Heart left ventricle (tissue), 16 donors: ENCODE measurements around the gene ARMC5. TPM values are rescaled to one million over a fixed set of nuclear protein-coding genes. Genes with fewer than 3 reads are reported as not detected.
"Not testable (repeated sequence)": the region's sequence is repeated elsewhere in the genome, so short reads cannot be mapped to it uniquely, and the experiment has no call there.

Experiments
- ATAC-seq, 4 donors: fragments of 200-7000 bp; cut with Tn5 transposase; one replicate each; pipeline ENCODE4 v1.9.1; 2020 to 2022; ENCODE audit warnings: moderate library complexity in 4 of 4, mild to moderate bottlenecking in 3 of 4, moderate number of reproducible peaks in 1 of 4
- DNase-seq, 5 donors: peaks; one replicate each; pipeline ENCODE4 v3.0.0-alpha.2; 2020
- H3K27ac ChIP-seq, 12 donors: fragments of 200-600 bp; sonication (generic) in 4 of 12; one replicate each; pipeline versions ENCODE4 v1.5.0 to v1.8.0; 2016 to 2022; ENCODE audit warnings: mild to moderate bottlenecking in 2 of 12
- H3K27me3 ChIP-seq, 9 donors: fragments of 200-600 bp; sonication (generic) in 2 of 9; one replicate each; pipeline versions ENCODE4 v1.5.1 to v1.8.0; 2016 to 2022; ENCODE audit warnings: mild to moderate bottlenecking in 3 of 9
- H3K36me3 ChIP-seq, 9 donors: fragments of 200-600 bp; sonication (generic) in 2 of 9; one replicate each; pipeline versions ENCODE4 v1.5.0 to v1.8.0; 2018 to 2022; ENCODE audit warnings: mild to moderate bottlenecking in 2 of 9
- H3K4me1 ChIP-seq, 12 donors: fragments of 200-600 bp; sonication (generic) in 4 of 12; one replicate each; pipeline versions ENCODE4 v1.5.0 to v1.8.0; 2016 to 2022; ENCODE audit warnings: mild to moderate bottlenecking in 3 of 12
- H3K4me3 ChIP-seq, 12 donors: fragments of 200-600 bp; sonication (generic) in 4 of 12; one replicate each; pipeline versions ENCODE4 v1.5.0 to v1.8.0; 2017 to 2022; ENCODE audit warnings: mild to moderate bottlenecking in 9 of 12, moderate library complexity in 4 of 12
- H3K9me3 ChIP-seq, 12 donors: fragments of 200-600 bp; sonication (generic) in 4 of 12; one replicate each; pipeline versions ENCODE4 v1.5.0 to v1.8.0; 2016 to 2022; ENCODE audit warnings: mild to moderate bottlenecking in 1 of 12
- CTCF ChIP-seq, 12 donors: fragments of 200-600 bp; sonication (generic) in 4 of 12; IDR thresholded peaks; one replicate each; pipeline versions ENCODE4 v1.5.0 to v1.8.0; 2018 to 2022; ENCODE audit warnings: antibody characterized with exemption in 12 of 12, mild to moderate bottlenecking in 5 of 12
- POLR2A ChIP-seq, 2 donors: fragments of 450-650 bp; IDR thresholded peaks; one replicate each; pipeline ENCODE4 v1.6.1; 2017; ENCODE audit warnings: antibody characterized with exemption in 2 of 2, mild to moderate bottlenecking in 2 of 2, moderate library complexity in 2 of 2
- WGBS, 4 donors: extraction: QIAGEN DNeasy Blood & Tissue Kit in 2 of 4; methylation state at CpG; one replicate each; pipeline versions ENCODE4 v1.1.5 to v1.1.7; 2013 to 2018; 5-methylcytosine and 5-hydroxymethylcytosine counted together
- intact Hi-C, 10 donors: fragments of 100-400 bp; cut with DNase I; formaldehyde crosslinking; loops; one replicate each; pipeline versions ENCODE4 v1.11.1 to v1.14.2; 2022
- polyA plus RNA-seq, 2 donors: library from polyadenylated mRNA; stranded (reverse); fragments of 200-250 nt; gene quantifications; one replicate each; pipeline ENCODE4 v1.2.3, GENCODE V29; 2013
- total RNA-seq, 9 donors: library from RNA; depleted of rRNA in 2 of 9; stranded (reverse); fragments of >200 nt in 2 of 9; fragmentation: NEBNext Ultra II Directional in 3 of 9; extraction: Animal tissue kit (Norgen Biotek cat#: 25700) in 3 of 9; gene quantifications; one replicate each; pipeline versions ENCODE4 v1.1.0 to v1.2.4, GENCODE V29; 2016 to 2023
- donor health status: ischemic (EF 13 %, LVEDD 7.1; RV severe dilation, severe dysfunction).
- donor health status: healthy with polysubstance abuse.
- donor health status: DM: no; HTN: yes; CAD: no.
- donor health status: DM: no; HTN: no; CAD: no.
- donor health status: ischemic (EF 25% LVEDD 6.9; RV normal size, moderate dysfunction).
- donor health status: ischemic (EF 25% LVEDD 5.7; RV mildly dilated, moderate dysfunction).
- donor health status: healthy.
- donor health status: DM: yes; HTN: yes; CAD: no.
- donor health status: ischemic (EF 35%, LVEDD 5.7; RV mildly dilated, moderate dysfunction).
- donor health status: nonischemic (EF 11% LVEDD 7.7; RV severe dilation, severe dysfunction).
- donor health status: DM: yes; HTN: yes; CAD: no.
- donor health status: PGD.
- donor health status: ischemic (EF 29% LVEDD 5.4; RV normal size, mild dysfunction).
- donor health status: nonischemic (EF 23%, LVEDD 6.1; RV moderate dilation, normal function).

ARMC5 gene
- total and polyA plus RNA-seq, 11 donors: 4.1 to 9.2 (median 6.6) TPM

- DNase-seq (no peak), ATAC-seq (no peak)
- Histone ChIP-seq H3K27me3 (no peaks in the 10 kb centered on the region), H3K27ac (no peak overlapping the region), H3K4me3 (no peak overlapping the region), H3K9me3 (no peaks in the 10 kb centered on the region), H3K36me3 (peaks cover 0 to 54% (median 44%) of the 10 kb centered on the region in 9 donors), H3K4me1 (peaks cover 1 to 50% (median 32%) of the 10 kb centered on the region in 12 donors)
- 81 to 93% (median 84%) methylated on average over 4 of the region's 4 CpGs for WGBS, 4 donors
- TF ChIP-seq POLR2A (IDR thresholded peaks at IDR 0.05): no peak
- no peak for TF ChIP-seq CTCF (IDR thresholded peaks at IDR 0.05)
- intact Hi-C loops: loop anchor here in 4 of 10 donors (5.0 to 10.0 kb wide), 5 partner anchors 40 to 373 kb away; partner anchors contain the start of genes ZNF267 (in 2 of the 4) and ARMC5 (in 1 of the 4)
Observed at GRCh38 chr16:31501966-31502348, 42.7 kb downstream of the ARMC5 start.

GRCh38 chr16:31502981-31503380, 43.7 kb downstream of the ARMC5 start:
- Histone ChIP-seq H3K4me3 (no peak overlapping the region), H3K27me3 (no peaks in the 10 kb centered on the region), H3K9me3 (no peaks in the 10 kb centered on the region), H3K27ac (peak overlapping the region in 1 of 12 donors; percentile 61), H3K36me3 (peaks cover 0 to 44% (median 33%) of the 10 kb centered on the region in 9 donors), H3K4me1 (peaks cover 4 to 58% (median 39%) of the 10 kb centered on the region in 12 donors)
- ATAC-seq (no peak), DNase-seq (no peak)
- intact Hi-C loops: loop anchor here in 4 of 10 donors (5.0 to 10.0 kb wide), 5 partner anchors 41 to 372 kb away; partner anchors contain the start of genes ZNF267 (in 2 of the 4) and ARMC5 (in 1 of the 4)
- TF ChIP-seq CTCF (IDR thresholded peaks at IDR 0.05): no peak
- TF ChIP-seq POLR2A (IDR thresholded peaks at IDR 0.05): no peak

GRCh38 chr16:31503555-31503954, 44.3 kb downstream of the ARMC5 start:
- H3K9me3 ChIP-seq, ATAC-seq, DNase-seq, H3K27me3 ChIP-seq, H3K4me3 ChIP-seq: not testable (repeated sequence)
- intact Hi-C loops: loop anchor here in 4 of 10 donors (5.0 to 10.0 kb wide), 5 partner anchors 41 to 371 kb away; partner anchors contain the start of genes ZNF267 (in 2 of the 4) and ARMC5 (in 1 of the 4)
- Histone ChIP-seq H3K4me1 (peaks cover 4 to 58% (median 39%) of the 10 kb centered on the region in 12 donors), H3K36me3 (peaks cover 0 to 38% (median 28%) of the 10 kb centered on the region in 9 donors), H3K27ac (peak overlapping the region in 8 of 12 donors; percentile 16 to 78 (median 32))
- WGBS, 4 donors: 90 to 97% (median 95%) methylated on average over 8 of the region's 8 CpGs

DNA sequence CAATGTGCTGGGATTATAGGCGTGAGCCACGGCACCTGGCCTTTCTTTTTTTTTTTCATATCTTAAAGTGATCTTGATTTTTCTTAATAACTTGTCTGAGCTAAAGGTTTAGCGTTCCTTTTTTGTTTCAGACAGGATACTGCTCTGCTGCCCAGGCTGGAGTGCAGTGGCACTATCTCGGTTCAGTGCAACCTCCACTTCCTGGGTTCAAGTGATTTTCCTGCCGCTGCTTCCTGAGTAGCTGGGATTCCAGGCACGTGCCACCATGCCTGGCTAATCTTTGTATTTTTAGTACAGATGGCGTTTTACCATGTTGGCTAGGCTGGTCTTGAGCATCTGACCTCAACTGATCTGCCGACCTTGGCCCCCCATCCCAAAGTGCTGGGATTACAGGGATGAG, 44.9 kb downstream of the ARMC5 start:
- peaks cover 4 to 62% (median 42%) of the 10 kb centered on the region in 12 donors for H3K4me1 ChIP-seq
- H3K9me3 ChIP-seq: no peaks in the 10 kb centered on the region
- intact Hi-C loops: loop anchor here in 4 of 10 donors (5.0 to 10.0 kb wide), 5 partner anchors 42 to 371 kb away; partner anchors contain the start of genes ZNF267 (in 2 of the 4) and ARMC5 (in 1 of the 4)
- WGBS, 4 donors: 27 to 37% (median 34%) methylated on average over 8 of the region's 8 CpGs
- DNase-seq (no peak), ATAC-seq (peak in 2 of 4 donors; percentile 28 to 33)
- peaks cover 0 to 32% (median 21%) of the 10 kb centered on the region in 9 donors for H3K36me3 ChIP-seq
- no peaks in the 10 kb centered on the region for H3K27me3 ChIP-seq
- TF ChIP-seq CTCF (IDR thresholded peaks at IDR 0.05) (no peak), POLR2A (IDR thresholded peaks at IDR 0.05) (no peak)
- peak overlapping the region in 10 of 12 donors; percentile 7 to 78 (median 32) for H3K27ac ChIP-seq
- H3K4me3 ChIP-seq: no peak overlapping the region
